Measurements from ENCODE around the gene TMEM239. TPM values are rescaled to one million over a fixed set of nuclear protein-coding genes. Genes with fewer than 3 reads are reported as not detected.

TMEM239 gene
- not detected for polyA plus RNA-seq (2012; ENCODE audit: insufficient read length, low read depth)

- TF ChIP-seq REST (IDR thresholded peaks at IDR 0.05; ENCODE audit: insufficient read depth in 1 of 2, low read depth in 2 of 2, low read length in 2 of 2) (no peak), SIN3A (IDR thresholded peaks at IDR 0.05; ENCODE audit: borderline replicate concordance, insufficient read depth, low read length) (no peak), POLR2AphosphoS5 (IDR thresholded peaks at IDR 0.05; ENCODE audit: low read depth, low read length) (no peak), FOXP2 (optimal IDR thresholded peaks at IDR 0.05; ENCODE audit: borderline replicate concordance, extremely low read depth, extremely low read length, insufficient read depth) (no peak), TAF1 (IDR thresholded peaks at IDR 0.05; ENCODE audit: borderline replicate concordance, insufficient read depth, low read length) (no peak)
Measured at GRCh38 chr20:2816030-2816582, at the start of gene TMEM239. Gene TMEM239, plus strand, starts transcription at chr20:2816364. Its CDS starts 191 bp downstream, at chr20:2816555.

GRCh38 chr20:2767768-2768631 is 48.2 kb upstream of the TMEM239 start:
- TF ChIP-seq TAF1 (IDR thresholded peaks at IDR 0.05; ENCODE audit: borderline replicate concordance, insufficient read depth, low read length), result no peak
- TF ChIP-seq REST (IDR thresholded peaks at IDR 0.05; ENCODE audit: insufficient read depth in 1 of 2, low read depth in 2 of 2, low read length in 2 of 2), result no peak
- TF ChIP-seq FOXP2 (optimal IDR thresholded peaks at IDR 0.05; ENCODE audit: borderline replicate concordance, extremely low read depth, extremely low read length, insufficient read depth), result no peak
- TF ChIP-seq POLR2AphosphoS5 (IDR thresholded peaks at IDR 0.05; ENCODE audit: low read depth, low read length), result no peak
- TF ChIP-seq SIN3A (IDR thresholded peaks at IDR 0.05; ENCODE audit: borderline replicate concordance, insufficient read depth, low read length), result no peak

GRCh38 chr20:2768632-2769015 is 47.5 kb upstream of the TMEM239 start:
- TF ChIP-seq SIN3A (IDR thresholded peaks at IDR 0.05; ENCODE audit: borderline replicate concordance, insufficient read depth, low read length), result no peak
- TF ChIP-seq POLR2AphosphoS5 (IDR thresholded peaks at IDR 0.05; ENCODE audit: low read depth, low read length), result no peak
- TF ChIP-seq FOXP2 (optimal IDR thresholded peaks at IDR 0.05; ENCODE audit: borderline replicate concordance, extremely low read depth, extremely low read length, insufficient read depth), result no peak
- no peak for TF ChIP-seq TAF1 (IDR thresholded peaks at IDR 0.05; ENCODE audit: borderline replicate concordance, insufficient read depth, low read length)
- TF ChIP-seq REST (IDR thresholded peaks at IDR 0.05; ENCODE audit: insufficient read depth in 1 of 2, low read depth in 2 of 2, low read length in 2 of 2), result no peak

- TF ChIP-seq POLR2AphosphoS5 (IDR thresholded peaks at IDR 0.05; ENCODE audit: low read depth, low read length) (no peak), TAF1 (IDR thresholded peaks at IDR 0.05; ENCODE audit: borderline replicate concordance, insufficient read depth, low read length) (no peak), REST (IDR thresholded peaks at IDR 0.05; ENCODE audit: insufficient read depth in 1 of 2, low read depth in 2 of 2, low read length in 2 of 2) (no peak), FOXP2 (optimal IDR thresholded peaks at IDR 0.05; ENCODE audit: borderline replicate concordance, extremely low read depth, extremely low read length, insufficient read depth) (peak; percentile 15), SIN3A (IDR thresholded peaks at IDR 0.05; ENCODE audit: borderline replicate concordance, insufficient read depth, low read length) (peak; percentile 69; the same call in 1 of the 2 replicates)
Measured at GRCh38 chr20:2771631-2772080, 44.5 kb upstream of the TMEM239 start.

Measured in PFSK-1 (cell line).